Neuronal stem cell (in vitro differentiated cells): ENCODE data around the gene ACBD3.

Experiments
- DNase-seq: peaks from one replicate; pipeline ENCODE4 v3.0.0-alpha.2; 2013; ENCODE audit warnings: low spot score
- H2AFZ ChIP-seq: one replicate; pipeline ENCODE4 v1.6.1; 2013; ENCODE audit warnings: mild to moderate bottlenecking, low read length, inconsistent platforms
- H2AK5ac ChIP-seq: 2 replicates; pipeline ENCODE4 v1.6.1; 2013; ENCODE audit warnings: low read depth, mild to moderate bottlenecking, inconsistent platforms, low read length, moderate library complexity, mixed read lengths
- H2BK120ac ChIP-seq: 2 replicates; pipeline ENCODE4 v1.6.1; 2013; ENCODE audit warnings: low read depth, mild to moderate bottlenecking, inconsistent platforms, low read length, moderate library complexity, mixed read lengths
- H2BK12ac ChIP-seq: one replicate; pipeline ENCODE4 v1.6.1; 2013; ENCODE audit warnings: low read length, inconsistent platforms
- H2BK15ac ChIP-seq: 2 replicates; pipeline ENCODE4 v1.6.1; 2013; ENCODE audit warnings: mild to moderate bottlenecking, low read length, inconsistent platforms, mixed read lengths
- H2BK5ac ChIP-seq: one replicate; pipeline ENCODE4 v1.6.1; 2013; ENCODE audit warnings: inconsistent platforms, mild to moderate bottlenecking, low read length, moderate library complexity
- H3K14ac ChIP-seq: one replicate; pipeline ENCODE4 v1.6.1; 2013; ENCODE audit warnings: low read length, inconsistent platforms
- H3K18ac ChIP-seq: 2 replicates; pipeline ENCODE4 v1.6.1; 2013; ENCODE audit warnings: low read length, inconsistent platforms
- H3K23ac ChIP-seq: 2 replicates; pipeline ENCODE4 v1.6.1; 2013; ENCODE audit warnings: low read depth, mild to moderate bottlenecking, mixed read lengths, low read length, inconsistent platforms; ENCODE audit not compliant: poor library complexity
- H3K27ac ChIP-seq: replicated peaks from 3 replicates; pipeline ENCODE4 v1.5.1; 2013; ENCODE audit warnings: low read length, inconsistent platforms
- H3K27me3 ChIP-seq, 3 experiments: 2 replicates each; pipeline ENCODE4 v1.6.1; 2013; ENCODE audit warnings: low read length in 3 of 3, mild to moderate bottlenecking in 2 of 3, inconsistent platforms in 1 of 3, low read depth in 1 of 3, mixed read lengths in 1 of 3, moderate library complexity in 1 of 3; ENCODE audit not compliant: control insufficient read depth in 3 of 3, insufficient read depth in 3 of 3
- H3K36me3 ChIP-seq, 2 donors: replicated peaks in 1 of 2; 2 replicates each; pipeline ENCODE4 v1.6.1; 2013; ENCODE audit warnings: low read length in 2 of 2; ENCODE audit not compliant: control insufficient read depth in 2 of 2, insufficient read depth in 2 of 2
- H3K4ac ChIP-seq: 2 replicates; pipeline ENCODE4 v1.6.1; 2013; ENCODE audit warnings: inconsistent platforms, mild to moderate bottlenecking, low read length, moderate library complexity
- H3K4me1 ChIP-seq, 2 donors: 1 replicate in 1 of 2; 2 replicates in 1 of 2; pipeline ENCODE4 v1.6.1; 2013; ENCODE audit warnings: low read length in 2 of 2, low read depth in 1 of 2; ENCODE audit not compliant: control insufficient read depth in 2 of 2, insufficient read depth in 1 of 2
- H3K4me2 ChIP-seq: one replicate; pipeline ENCODE4 v1.6.1; 2013; ENCODE audit warnings: mild to moderate bottlenecking, low read length, inconsistent platforms; ENCODE audit not compliant: insufficient read depth, poor library complexity, severe bottlenecking
- H3K4me3 ChIP-seq, 2 donors: 2 replicates each; pipeline ENCODE4 v1.5.1; 2013; ENCODE audit warnings: low read length in 2 of 2, mild to moderate bottlenecking in 2 of 2, inconsistent platforms in 1 of 2, moderate library complexity in 1 of 2
- H3K79me1 ChIP-seq: one replicate; pipeline ENCODE4 v1.6.1; 2013; ENCODE audit warnings: low read depth, mild to moderate bottlenecking, inconsistent platforms, low read length, moderate library complexity
- H3K9ac ChIP-seq: one replicate; pipeline ENCODE4 v1.6.1; 2013; ENCODE audit warnings: mild to moderate bottlenecking, low read depth, low read length, inconsistent platforms; ENCODE audit not compliant: poor library complexity
- H3K9me3 ChIP-seq, 2 donors: replicated peaks in 1 of 2; 2 replicates each; pipeline versions ENCODE3 to v1.6.1; 2013; ENCODE audit warnings: low read length in 2 of 2, mild to moderate bottlenecking in 2 of 2, inconsistent platforms in 1 of 2, low read depth in 1 of 2, mixed read lengths in 1 of 2, moderate library complexity in 1 of 2; ENCODE audit not compliant: control insufficient read depth in 2 of 2, insufficient read depth in 1 of 2
- H4K8ac ChIP-seq: one replicate; pipeline ENCODE4 v1.6.1; 2013; ENCODE audit warnings: low read depth, mild to moderate bottlenecking, inconsistent platforms, low read length, moderate library complexity
- H4K91ac ChIP-seq: one replicate; pipeline ENCODE4 v1.6.1; 2013; ENCODE audit warnings: low read length, low read depth, mild to moderate bottlenecking, inconsistent platforms; ENCODE audit not compliant: poor library complexity
- WGBS, 2 donors: extraction: QIAGEN DNeasy Blood & Tissue Kit; methylation state at CpG; one replicate each; pipeline ENCODE4 v1.1.7; 2013; ENCODE audit warnings: missing lambda C conversion rate in 2 of 2, mixed read lengths in 1 of 2; ENCODE audit not compliant: insufficient read length in 2 of 2, insufficient replicate concordance in 1 of 2; ENCODE audit errors: extremely low coverage in 2 of 2; 5-methylcytosine and 5-hydroxymethylcytosine counted together

ACBD3 gene

DNA sequence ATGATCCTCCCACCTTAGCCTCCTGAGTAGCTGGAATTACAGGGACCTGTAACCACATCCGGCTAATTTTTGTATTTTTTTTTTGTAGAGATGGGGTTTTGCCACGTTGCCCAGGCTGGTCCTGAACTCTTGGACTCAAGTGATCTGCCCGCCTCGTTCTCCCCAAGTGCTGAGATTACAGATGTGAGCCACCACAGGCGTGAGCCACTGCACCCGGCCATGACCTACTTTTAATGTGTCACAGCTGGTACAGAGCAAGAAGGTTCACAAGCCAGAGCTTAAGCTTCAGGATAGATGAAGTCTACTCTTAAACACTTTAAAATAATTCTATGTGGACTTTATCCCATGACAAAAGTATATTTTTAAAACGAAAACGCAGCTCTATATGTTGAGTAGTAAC, 23.6 kb downstream of the ACBD3 start:
- Histone ChIP-seq H3K4me2 (no peak overlapping the region), H3K27me3 (no peaks in the 10 kb centered on the region), H2AK5ac (no peak overlapping the region), H3K14ac (no peak overlapping the region), H3K4me3 (no peak overlapping the region), H2BK15ac (no peak overlapping the region), H3K4me1 (no peaks in the 10 kb centered on the region), H4K8ac (no peak overlapping the region), H2BK120ac (no peak overlapping the region), H3K23ac (no peak overlapping the region), H3K79me1 (no peaks in the 10 kb centered on the region), H2AFZ (no peak overlapping the region), H3K18ac (no peak overlapping the region), H3K9ac (no peak overlapping the region), H2BK5ac (no peak overlapping the region), H2BK12ac (no peak overlapping the region), H3K9me3 (no peaks in the 10 kb centered on the region), H3K27ac (no peak overlapping the region), H3K4ac (no peak overlapping the region), H3K36me3 (peaks cover 25 to 80% of the 10 kb centered on the region in 2 donors), H4K91ac (no peak overlapping the region)
- DNase-seq: no peak
- WGBS, 2 donors: no CpG with 5 or more reads among the region's 8 CpGs

GRCh38 chr1:226158983-226159382, 27.6 kb downstream of the ACBD3 start:
- H4K8ac ChIP-seq: no peak overlapping the region
- no peak overlapping the region for H3K18ac ChIP-seq
- no peaks in the 10 kb centered on the region for H3K27me3 ChIP-seq
- H2AFZ ChIP-seq: no peak overlapping the region
- no peak overlapping the region for H3K23ac ChIP-seq
- H4K91ac ChIP-seq: no peak overlapping the region
- H3K79me1 ChIP-seq: no peaks in the 10 kb centered on the region
- no peak overlapping the region for H2BK5ac ChIP-seq
- WGBS, 2 donors: no CpG with 5 or more reads among the region's 7 CpGs
- H3K4me1 ChIP-seq: no peaks in the 10 kb centered on the region
- no peak overlapping the region for H2AK5ac ChIP-seq
- H3K14ac ChIP-seq: no peak overlapping the region
- no peak overlapping the region for H3K4ac ChIP-seq
- H2BK15ac ChIP-seq: no peak overlapping the region
- H3K36me3 ChIP-seq: peaks cover 22 to 97% of the 10 kb centered on the region in 2 donors
- no peak overlapping the region for H3K27ac ChIP-seq
- H2BK120ac ChIP-seq: no peak overlapping the region
- H3K4me2 ChIP-seq: no peak overlapping the region
- H2BK12ac ChIP-seq: no peak overlapping the region
- no peak for DNase-seq
- no peak overlapping the region for H3K9ac ChIP-seq
- no peaks in the 10 kb centered on the region for H3K9me3 ChIP-seq
- no peak overlapping the region for H3K4me3 ChIP-seq

GRCh38 chr1:226158457-226158856, 28.1 kb downstream of the ACBD3 start:
- Histone ChIP-seq H3K4me3 (no peak overlapping the region), H3K9ac (no peak overlapping the region), H4K91ac (no peak overlapping the region), H2AFZ (no peak overlapping the region), H3K4me2 (no peak overlapping the region), H3K36me3 (peaks cover 25 to 97% of the 10 kb centered on the region in 2 donors), H2AK5ac (no peak overlapping the region), H3K23ac (no peak overlapping the region), H3K79me1 (no peaks in the 10 kb centered on the region), H3K4ac (no peak overlapping the region), H2BK12ac (no peak overlapping the region), H2BK5ac (no peak overlapping the region), H3K18ac (no peak overlapping the region), H2BK15ac (no peak overlapping the region), H3K4me1 (no peaks in the 10 kb centered on the region), H3K27ac (no peak overlapping the region), H3K14ac (no peak overlapping the region), H2BK120ac (no peak overlapping the region), H3K9me3 (no peaks in the 10 kb centered on the region), H4K8ac (no peak overlapping the region), H3K27me3 (no peaks in the 10 kb centered on the region)
- no peak for DNase-seq
- no CpG with 5 or more reads among the region's 1 CpG for WGBS, 2 donors

- Histone ChIP-seq H4K91ac (no peak overlapping the region), H3K9ac (no peak overlapping the region), H2AFZ (no peak overlapping the region), H3K27me3 (no peaks in the 10 kb centered on the region), H3K23ac (no peak overlapping the region), H2BK5ac (no peak overlapping the region), H3K79me1 (no peaks in the 10 kb centered on the region), H2AK5ac (no peak overlapping the region), H2BK120ac (no peak overlapping the region), H3K27ac (no peak overlapping the region), H3K4ac (no peak overlapping the region), H3K4me2 (no peak overlapping the region), H3K36me3 (peaks cover 24 to 97% of the 10 kb centered on the region in 2 donors), H3K4me3 (no peak overlapping the region), H2BK12ac (no peak overlapping the region), H4K8ac (no peak overlapping the region), H2BK15ac (no peak overlapping the region), H3K14ac (no peak overlapping the region), H3K9me3 (no peaks in the 10 kb centered on the region), H3K4me1 (no peaks in the 10 kb centered on the region), H3K18ac (no peak overlapping the region)
- WGBS, 2 donors: no CpG with 5 or more reads among the region's 1 CpG
- no peak for DNase-seq
Observed at GRCh38 chr1:226157761-226158316, 28.7 kb downstream of the ACBD3 start.
